Measurements from ENCODE around the gene BAMBI. TPM values are rescaled to one million over a fixed set of nuclear protein-coding genes. Genes with fewer than 3 reads are reported as not detected.

The BAMBI gene
- total and polyA plus RNA-seq, 2 of the 8 experiments (the other 6 are each of a cell fraction or from before 2014, with no cell fraction given), result 5.6 to 26.4 TPM

GRCh38 chr10:28714401-28715053 is 37.2 kb downstream of the BAMBI start:
- Histone ChIP-seq H3K79me2 (ENCODE audit: control insufficient read depth in 1 of 2, insufficient read depth in 2 of 2, low read length in 2 of 2) (no peaks in the 10 kb centered on the region), H3K4ac (replicated peaks; ENCODE audit: insufficient read length, low read depth, low read length) (no peak overlapping the region), H2BK120ac (replicated peaks; ENCODE audit: low read depth, low read length) (no peak overlapping the region), H3K4me3 (ENCODE audit: extremely low read depth in 1 of 4, insufficient read depth in 2 of 4, low read depth in 3 of 4, low read length in 4 of 4) (no peak overlapping the region), H3K18ac (ENCODE audit: extremely low read depth, low read length) (no peak overlapping the region), H2BK5ac (ENCODE audit: low read depth, low read length) (no peak overlapping the region), H4K5ac (ENCODE audit: insufficient read length, low read depth, low read length) (no peak overlapping the region), H3K36me3 (ENCODE audit: control insufficient read depth in 2 of 4, insufficient read depth in 4 of 4, low read length in 3 of 4) (no peaks in the 10 kb centered on the region), H4K20me1 (replicated peaks in 1 of 2; ENCODE audit: control insufficient read depth in 1 of 2, insufficient read depth in 2 of 2, low read length in 2 of 2) (no peaks in the 10 kb centered on the region), H3K4me1 (replicated peaks in 1 of 4; ENCODE audit: control insufficient read depth in 3 of 4, insufficient read depth in 4 of 4, low read length in 3 of 4) (no peaks in the 10 kb centered on the region), H2BK12ac (ENCODE audit: low read depth, low read length) (no peak overlapping the region), H3K27ac (ENCODE audit: low read depth, low read length) (no peak overlapping the region), H2BK15ac (ENCODE audit: low read length) (no peak overlapping the region), H3K23ac (ENCODE audit: insufficient read length) (no peak overlapping the region), H3K9me3 (ENCODE audit: insufficient read depth in 2 of 2, low read depth in 1 of 2, low read length in 1 of 2) (no peaks in the 10 kb centered on the region), H3K23me2 (ENCODE audit: low read depth, low read length) (no peaks in the 10 kb centered on the region), H3K27me3 (replicated peaks in 1 of 4; ENCODE audit: control insufficient read depth in 3 of 4, extremely low read depth in 1 of 4, insufficient read depth in 3 of 4, low read length in 3 of 4) (no peaks in the 10 kb centered on the region), H2AK5ac (ENCODE audit: low read depth, low read length) (no peak overlapping the region), H2AFZ (ENCODE audit: low read length) (no peak overlapping the region), H4K91ac (replicated peaks; ENCODE audit: insufficient read length, low read length) (no peak overlapping the region), H3K79me1 (ENCODE audit: low read depth, low read length) (no peaks in the 10 kb centered on the region), H3K14ac (ENCODE audit: insufficient read length) (no peak overlapping the region), H3K4me2 (ENCODE audit: insufficient read depth in 1 of 2, low read depth in 2 of 2, low read length in 2 of 2) (no peak overlapping the region), H4K8ac (ENCODE audit: extremely low read depth, insufficient read depth, low read length) (no peak overlapping the region), H3K56ac (replicated peaks; ENCODE audit: insufficient read length, low read depth, low read length) (no peak overlapping the region), H2BK20ac (ENCODE audit: low read length) (no peak overlapping the region), H3K9ac (replicated peaks in 1 of 4; ENCODE audit: extremely low read depth in 1 of 4, low read depth in 3 of 4, low read length in 3 of 4) (no peak overlapping the region)
- TF ChIP-seq SAP30 (IDR thresholded peaks at IDR 0.05; ENCODE audit: insufficient read depth, insufficient replicate concordance, low read length) (no peak), TAF7 (optimal IDR thresholded peaks at IDR 0.05; ENCODE audit: borderline replicate concordance, low read depth, low read length) (no peak)
- POLR2A ChIA-PET (ENCODE audit: partially characterized antibody), result no interaction called here
- CTCF ChIA-PET (ENCODE audit: partially characterized antibody), result interaction anchor here (1.3 kb wide), 1 partner anchor 9 kb away, joined by 4 read pairs; no protein-coding TSS in a partner anchor
- DNase-seq (ENCODE audit: low read depth in 1 of 2, low spot score in 2 of 2), result no peak
- WGBS, 2 experiments (ENCODE audit: extremely low coverage in 1 of 2, insufficient coverage in 1 of 2, insufficient read length in 1 of 2, insufficient replicate concordance in 2 of 2, low coverage in 1 of 2, low lambda C conversion rate in 2 of 2, missing lambda C conversion rate in 1 of 2), result 90% methylated on average over 7 of the region's 7 CpGs; no CpG with 5 or more reads in 1 of the 2 experiments
- FAIRE-seq, result no peak

Measured in H1 (cell line).